WI38 (cell line): Measurements from ENCODE around the gene TRIM75.

Source experiments
- H3K4me3 ChIP-seq: 2 replicates; pipeline ENCODE4 v1.5.1; 2011; ENCODE audit warnings: low read depth, mild to moderate bottlenecking, control low read depth, low read length
- CTCF ChIP-seq: IDR thresholded peaks from 2 replicates; pipeline ENCODE4 v1.5.1; 2012; ENCODE audit warnings: low read depth, mild to moderate bottlenecking, control low read depth, low read length

Gene TRIM75

GRCh38 chr4:165101641-165102040, 48.0 kb downstream of the TRIM75 start:
- no peak overlapping the region for H3K4me3 ChIP-seq
- no peak for TF ChIP-seq CTCF

GRCh38 chr4:165106518-165106917, 52.9 kb downstream of the TRIM75 start:
- TF ChIP-seq CTCF = no peak

More at GRCh38 chr4:165106518-165106917, 52.9 kb downstream of the TRIM75 start:
- H3K4me3 ChIP-seq = no peak overlapping the region
